HepG2 (cell line): ENCODE data around the gene ATP8A2. TPM values are rescaled to one million over a fixed set of nuclear protein-coding genes. Genes with fewer than 3 reads are reported as not detected.

Experiments
- ATAC-seq: fragments of 200-7000 bp; cut with Tn5 transposase; 3 replicates; pipeline ENCODE4 v1.9.1; 2020; ENCODE audit warnings: mild to moderate bottlenecking, moderate library complexity
- BruUV-seq: library from RNA; stranded (reverse); fragments of 400-500 nt; replicated peaks from 2 replicates; lab custom pipeline; 2021; lab: Mats Ljungman, UMichigan
- CTCF ChIA-PET: fragments of 300-600 bp; formaldehyde crosslinking; extraction: SDS; loops from one replicate; lab custom pipeline; 2021; ENCODE audit warnings: low total read pairs, inconsistent platforms, low intra/inter-chr PET ratio; lab: Yijun Ruan, JAX
- POLR2A ChIA-PET: fragments of 350-600 bp; sonication (Branson Sonifier 250); formaldehyde crosslinking; loops from one replicate; lab custom pipeline; 2020; ENCODE audit warnings: antibody characterized with exemption, inconsistent platforms; lab: Yijun Ruan, JAX
- DNase-seq: peaks from one replicate; pipeline ENCODE4 v3.0.0-alpha.2; 2015; ENCODE audit warnings: low spot score
- FAIRE-seq: peaks from 3 replicates; lab custom pipeline; 2011; peaks lifted over from hg19 to GRCh38; lab: Jason Lieb, UNC
- H2AFZ ChIP-seq: one replicate; pipeline ENCODE4 v1.6.1; 2011; ENCODE audit warnings: low read length, inconsistent platforms
- H3K27ac ChIP-seq: fragments of 300-600 bp; 3 replicates; pipeline ENCODE4 v1.8.0; 2011; ENCODE audit warnings: mixed run types, mild to moderate bottlenecking, mixed read lengths, low read length, inconsistent platforms; ENCODE audit not compliant: insufficient read depth; ENCODE audit errors: extremely low read length
- H3K27me3 ChIP-seq, 2 experiments: fragments of 200-600 bp in 1 of 2; 2 replicates in 1 of 2; 3 replicates in 1 of 2; pipeline versions ENCODE4 v1.6.0 to v1.8.0; 2011; ENCODE audit warnings: low read length in 2 of 2, mild to moderate bottlenecking in 2 of 2, moderate library complexity in 2 of 2, inconsistent platforms in 1 of 2; ENCODE audit not compliant: insufficient read depth in 2 of 2, control insufficient read depth in 1 of 2
- H3K36me3 ChIP-seq, 2 experiments: fragments of 200-600 bp in 1 of 2; replicated peaks in 1 of 2; 2 replicates in 1 of 2; 3 replicates in 1 of 2; pipeline versions ENCODE4 v1.5.1 to v1.8.0; 2011; ENCODE audit warnings: low read length in 2 of 2, inconsistent platforms in 1 of 2; ENCODE audit not compliant: insufficient read depth in 2 of 2, control insufficient read depth in 1 of 2
- H3K4me1 ChIP-seq: 2 replicates; pipeline ENCODE4 v1.5.1; 2012; ENCODE audit warnings: low read length, inconsistent platforms; ENCODE audit not compliant: insufficient read depth
- H3K4me2 ChIP-seq: 2 replicates; pipeline ENCODE4 v1.6.0; 2011; ENCODE audit warnings: low read depth, low read length, inconsistent platforms
- H3K4me3 ChIP-seq, 3 experiments: fragments of 200-600 bp in 1 of 3; sonication (generic), shearing (Covaris generic) in 1 of 3; replicated peaks in 1 of 3; 2 replicates each; pipeline ENCODE4 v1.5.1; 2011 to 2016; ENCODE audit warnings: low read length in 3 of 3, inconsistent platforms in 2 of 3, low read depth in 2 of 3, mild to moderate bottlenecking in 2 of 3, control low read depth in 1 of 3, mixed read lengths in 1 of 3; ENCODE audit not compliant: insufficient read depth in 1 of 3
- H3K79me2 ChIP-seq: one replicate; pipeline ENCODE4 v1.6.1; 2011; ENCODE audit warnings: low read length, inconsistent platforms; ENCODE audit not compliant: insufficient read depth
- H3K9ac ChIP-seq: 2 replicates; pipeline ENCODE4 v1.6.0; 2011; ENCODE audit warnings: mild to moderate bottlenecking, low read depth, low read length, inconsistent platforms; ENCODE audit not compliant: insufficient read depth
- H3K9me3 ChIP-seq: 2 replicates; pipeline ENCODE4 v1.5.1; 2012; ENCODE audit warnings: mild to moderate bottlenecking, low read length
- H4K20me1 ChIP-seq: 2 replicates; pipeline ENCODE4 v1.6.0; 2011; ENCODE audit warnings: inconsistent platforms, mild to moderate bottlenecking, low read length, moderate library complexity; ENCODE audit not compliant: insufficient read depth
- EP300 ChIP-seq, 3 experiments: sonication (generic) in 1 of 3; formaldehyde crosslinking in 1 of 3; IDR thresholded peaks; 2 replicates each; pipeline versions ENCODE4 v1.5.1 to v1.6.1; 2011 to 2020; ENCODE audit warnings: low read depth in 2 of 3, low read length in 2 of 3, borderline replicate concordance in 1 of 3, improper control_type of control experiment in 1 of 3, mild to moderate bottlenecking in 1 of 3, missing genetic modification reagents in 1 of 3, moderate library complexity in 1 of 3
- GABPB1 ChIP-seq: IDR thresholded peaks from 2 replicates; pipeline ENCODE4 v1.6.1; 2016; ENCODE audit warnings: mild to moderate bottlenecking, missing genetic modification reagents, moderate library complexity, missing compliant biosample characterization
- JUND ChIP-seq: sonication (generic); formaldehyde crosslinking; IDR thresholded peaks from 2 replicates; pipeline ENCODE4 v1.8.0; 2022; ENCODE audit warnings: mild to moderate bottlenecking, missing genetic modification reagents
- MAFK ChIP-seq, 2 experiments: IDR thresholded peaks in 1 of 2; conservative IDR thresholded peaks in 1 of 2; 2 replicates each; pipeline ENCODE4 v1.6.1; 2011; ENCODE audit warnings: improper control_type of control experiment in 2 of 2, low read length in 2 of 2
- MBD4 ChIP-seq: IDR thresholded peaks from 2 replicates; pipeline ENCODE4 v1.6.1; 2012; ENCODE audit warnings: low read length, inconsistent platforms, borderline replicate concordance
- ZNF329 ChIP-seq: sonication (generic); formaldehyde crosslinking; IDR thresholded peaks from 2 replicates; pipeline ENCODE4 v1.9.0; 2021; ENCODE audit warnings: low read depth, mild to moderate bottlenecking, missing genetic modification reagents
- WGBS: methylation state at CpG from one replicate; pipeline ENCODE4 v1.1.6; 2017; ENCODE audit warnings: low lambda C conversion rate; 5-methylcytosine and 5-hydroxymethylcytosine counted together
- in situ Hi-C: cut with HindIII; loops from 2 replicates; pipeline ENCODE4 v1.10.0; 2017; ENCODE audit warnings: low pct_unique_long_range_greater_than_20kb; ENCODE audit not compliant: extremely low pct_ligation_motif_present
- intact Hi-C: fragments of 100-400 bp; cut with micrococcal nuclease; formaldehyde crosslinking; loops from one replicate; pipeline ENCODE4 v1.10.0; 2022; ENCODE audit not compliant: unreplicated experiment
- polyA plus RNA-seq, 8 experiments: library from polyadenylated mRNA; depleted of rRNA in 3 of 8; stranded (reverse) in 7 of 8; unstranded in 1 of 8; fragments of >200 nt; fragmentation: Illumina TruSeq in 4 of 8; extraction: Trizol in 4 of 8; gene quantifications; 2 replicates each; pipeline versions ENCODE4 v1.2.1 to v1.2.3, GENCODE V29; 2011 to 2016; ENCODE audit warnings: low read depth in 4 of 8, missing spikeins in 1 of 8, mixed read lengths in 1 of 8; ENCODE audit not compliant: insufficient read depth in 1 of 8
- total RNA-seq, 5 experiments: library from RNA; depleted of rRNA; stranded (reverse); fragments of >200 nt; fragmentation: Illumina TruSeq; extraction: Trizol; gene quantifications; 2 replicates each; pipeline ENCODE4 v1.2.3, GENCODE V29; 2016; ENCODE audit warnings: low read depth in 1 of 5
- TF ChIP-seq, protein P1 (sequence below): sonication (generic); formaldehyde crosslinking; IDR thresholded peaks from 2 replicates; pipeline ENCODE4 v1.5.0; 2020; ENCODE audit warnings: mild to moderate bottlenecking, missing genetic modification reagents, moderate library complexity
- TF ChIP-seq, protein P2 (sequence below): sonication (generic); formaldehyde crosslinking; IDR thresholded peaks from 2 replicates; pipeline ENCODE4 v1.4.0; 2020; ENCODE audit warnings: missing genetic modification reagents
- TF ChIP-seq, protein P3 (sequence below): IDR thresholded peaks from 2 replicates; pipeline ENCODE4 v1.6.1; 2016; ENCODE audit warnings: low read depth, control low read depth
- TF ChIP-seq, protein P4 (sequence below): sonication (generic); formaldehyde crosslinking; conservative IDR thresholded peaks from 2 replicates; pipeline ENCODE4 v1.4.0; 2020; ENCODE audit warnings: missing genetic modification reagents

The ATP8A2 gene
- total and polyA plus RNA-seq, 2 of the 13 experiments (the other 11 are each of a cell fraction or from before 2014, with no cell fraction given) = 0.09 TPM; not detected in 1

DNA sequence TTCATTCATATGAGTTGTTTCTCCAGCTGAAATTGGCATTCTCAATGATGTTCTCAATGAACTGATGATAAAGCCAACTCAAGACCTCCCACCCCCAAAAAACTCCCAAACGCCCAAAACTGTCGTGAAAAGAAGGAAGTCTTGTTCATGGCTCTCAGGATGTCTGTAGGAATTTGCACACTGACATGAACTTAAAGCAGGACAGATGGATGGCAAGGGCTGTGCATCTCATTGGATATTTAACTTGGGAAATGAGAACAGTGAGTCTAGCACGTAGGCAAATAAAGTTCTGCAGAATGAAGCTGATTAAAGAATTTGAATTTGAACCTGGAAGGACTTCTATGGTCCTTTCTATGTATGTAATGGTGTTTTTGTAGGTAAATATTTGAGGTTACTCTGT lies 374.4 kb downstream of the ATP8A2 start (continued):
- TF ChIP-seq, protein P1, sequence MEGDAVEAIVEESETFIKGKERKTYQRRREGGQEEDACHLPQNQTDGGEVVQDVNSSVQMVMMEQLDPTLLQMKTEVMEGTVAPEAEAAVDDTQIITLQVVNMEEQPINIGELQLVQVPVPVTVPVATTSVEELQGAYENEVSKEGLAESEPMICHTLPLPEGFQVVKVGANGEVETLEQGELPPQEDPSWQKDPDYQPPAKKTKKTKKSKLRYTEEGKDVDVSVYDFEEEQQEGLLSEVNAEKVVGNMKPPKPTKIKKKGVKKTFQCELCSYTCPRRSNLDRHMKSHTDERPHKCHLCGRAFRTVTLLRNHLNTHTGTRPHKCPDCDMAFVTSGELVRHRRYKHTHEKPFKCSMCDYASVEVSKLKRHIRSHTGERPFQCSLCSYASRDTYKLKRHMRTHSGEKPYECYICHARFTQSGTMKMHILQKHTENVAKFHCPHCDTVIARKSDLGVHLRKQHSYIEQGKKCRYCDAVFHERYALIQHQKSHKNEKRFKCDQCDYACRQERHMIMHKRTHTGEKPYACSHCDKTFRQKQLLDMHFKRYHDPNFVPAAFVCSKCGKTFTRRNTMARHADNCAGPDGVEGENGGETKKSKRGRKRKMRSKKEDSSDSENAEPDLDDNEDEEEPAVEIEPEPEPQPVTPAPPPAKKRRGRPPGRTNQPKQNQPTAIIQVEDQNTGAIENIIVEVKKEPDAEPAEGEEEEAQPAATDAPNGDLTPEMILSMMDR (CRISPR knock-in tag) = no peak
- TF ChIP-seq MBD4 = no peak

DNA sequence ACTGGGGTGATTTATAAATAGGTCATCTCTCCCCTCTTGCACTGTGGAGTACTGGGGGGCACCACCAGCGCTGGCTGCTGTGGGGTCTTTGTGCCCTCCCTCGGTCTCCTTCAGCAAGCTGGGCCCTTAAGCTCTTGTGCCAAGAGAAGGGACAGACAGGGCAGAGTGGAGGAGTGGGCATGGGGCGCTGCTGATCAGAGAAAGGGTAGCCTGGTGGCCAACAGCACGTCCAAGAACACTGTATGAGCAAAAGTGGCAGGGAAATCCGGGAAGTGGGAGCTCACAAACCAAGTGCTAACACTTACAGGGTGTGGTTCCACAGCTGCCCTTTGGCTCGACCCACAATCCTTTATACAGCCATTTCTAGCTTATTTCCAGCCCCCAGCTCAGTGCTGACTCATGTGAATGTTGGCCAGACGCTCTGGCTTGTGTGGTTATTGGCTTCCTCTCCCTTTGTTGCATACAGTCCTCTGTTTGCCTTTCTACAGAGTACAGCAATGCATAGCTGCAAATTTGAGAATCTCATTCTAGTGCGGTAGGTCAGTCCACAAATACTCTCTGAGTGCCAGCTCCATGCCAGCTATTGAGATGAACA lies 381.3 kb downstream of the ATP8A2 start:
- in situ Hi-C loops (no loop called here), intact Hi-C loops (no loop called here)
- Histone ChIP-seq H3K79me2 (no peaks in the 10 kb centered on the region), H3K9ac (no peak overlapping the region), H3K4me1 (no peaks in the 10 kb centered on the region), H4K20me1 (no peaks in the 10 kb centered on the region), H3K36me3 (no peaks in the 10 kb centered on the region)
- WGBS = 1% methylated on average over 7 of the region's 8 CpGs
- TF ChIP-seq EP300 (IDR thresholded peaks at IDR 0.05; ENCODE audit: low read depth in 2 of 2, low read length in 2 of 2) = no peak
- TF ChIP-seq EP300 (CRISPR knock-in tag; IDR thresholded peaks at IDR 0.05; ENCODE audit: borderline replicate concordance) = no peak
- peak in 1 of 2 experiments; percentile 4; a peak in 1 of 4 replicates for TF ChIP-seq MAFK (conservative IDR thresholded peaks at IDR 0.05 in 1 of 2, IDR thresholded peaks at IDR 0.05 in 1 of 2; ENCODE audit: low read length in 2 of 2)
- TF ChIP-seq GABPB1 (CRISPR knock-in tag) = no peak
- TF ChIP-seq, protein P2, sequence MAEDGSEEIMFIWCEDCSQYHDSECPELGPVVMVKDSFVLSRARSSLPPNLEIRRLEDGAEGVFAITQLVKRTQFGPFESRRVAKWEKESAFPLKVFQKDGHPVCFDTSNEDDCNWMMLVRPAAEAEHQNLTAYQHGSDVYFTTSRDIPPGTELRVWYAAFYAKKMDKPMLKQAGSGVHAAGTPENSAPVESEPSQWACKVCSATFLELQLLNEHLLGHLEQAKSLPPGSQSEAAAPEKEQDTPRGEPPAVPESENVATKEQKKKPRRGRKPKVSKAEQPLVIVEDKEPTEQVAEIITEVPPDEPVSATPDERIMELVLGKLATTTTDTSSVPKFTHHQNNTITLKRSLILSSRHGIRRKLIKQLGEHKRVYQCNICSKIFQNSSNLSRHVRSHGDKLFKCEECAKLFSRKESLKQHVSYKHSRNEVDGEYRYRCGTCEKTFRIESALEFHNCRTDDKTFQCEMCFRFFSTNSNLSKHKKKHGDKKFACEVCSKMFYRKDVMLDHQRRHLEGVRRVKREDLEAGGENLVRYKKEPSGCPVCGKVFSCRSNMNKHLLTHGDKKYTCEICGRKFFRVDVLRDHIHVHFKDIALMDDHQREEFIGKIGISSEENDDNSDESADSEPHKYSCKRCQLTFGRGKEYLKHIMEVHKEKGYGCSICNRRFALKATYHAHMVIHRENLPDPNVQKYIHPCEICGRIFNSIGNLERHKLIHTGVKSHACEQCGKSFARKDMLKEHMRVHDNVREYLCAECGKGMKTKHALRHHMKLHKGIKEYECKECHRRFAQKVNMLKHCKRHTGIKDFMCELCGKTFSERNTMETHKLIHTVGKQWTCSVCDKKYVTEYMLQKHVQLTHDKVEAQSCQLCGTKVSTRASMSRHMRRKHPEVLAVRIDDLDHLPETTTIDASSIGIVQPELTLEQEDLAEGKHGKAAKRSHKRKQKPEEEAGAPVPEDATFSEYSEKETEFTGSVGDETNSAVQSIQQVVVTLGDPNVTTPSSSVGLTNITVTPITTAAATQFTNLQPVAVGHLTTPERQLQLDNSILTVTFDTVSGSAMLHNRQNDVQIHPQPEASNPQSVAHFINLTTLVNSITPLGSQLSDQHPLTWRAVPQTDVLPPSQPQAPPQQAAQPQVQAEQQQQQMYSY = no peak
- TF ChIP-seq ZNF329 (CRISPR knock-in tag) = no peak
- TF ChIP-seq JUND (CRISPR knock-in tag) = no peak
- TF ChIP-seq, protein P3, sequence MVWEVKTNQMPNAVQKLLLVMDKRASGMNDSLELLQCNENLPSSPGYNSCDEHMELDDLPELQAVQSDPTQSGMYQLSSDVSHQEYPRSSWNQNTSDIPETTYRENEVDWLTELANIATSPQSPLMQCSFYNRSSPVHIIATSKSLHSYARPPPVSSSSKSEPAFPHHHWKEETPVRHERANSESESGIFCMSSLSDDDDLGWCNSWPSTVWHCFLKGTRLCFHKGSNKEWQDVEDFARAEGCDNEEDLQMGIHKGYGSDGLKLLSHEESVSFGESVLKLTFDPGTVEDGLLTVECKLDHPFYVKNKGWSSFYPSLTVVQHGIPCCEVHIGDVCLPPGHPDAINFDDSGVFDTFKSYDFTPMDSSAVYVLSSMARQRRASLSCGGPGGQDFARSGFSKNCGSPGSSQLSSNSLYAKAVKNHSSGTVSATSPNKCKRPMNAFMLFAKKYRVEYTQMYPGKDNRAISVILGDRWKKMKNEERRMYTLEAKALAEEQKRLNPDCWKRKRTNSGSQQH = no peak
- TF ChIP-seq, protein P4, sequence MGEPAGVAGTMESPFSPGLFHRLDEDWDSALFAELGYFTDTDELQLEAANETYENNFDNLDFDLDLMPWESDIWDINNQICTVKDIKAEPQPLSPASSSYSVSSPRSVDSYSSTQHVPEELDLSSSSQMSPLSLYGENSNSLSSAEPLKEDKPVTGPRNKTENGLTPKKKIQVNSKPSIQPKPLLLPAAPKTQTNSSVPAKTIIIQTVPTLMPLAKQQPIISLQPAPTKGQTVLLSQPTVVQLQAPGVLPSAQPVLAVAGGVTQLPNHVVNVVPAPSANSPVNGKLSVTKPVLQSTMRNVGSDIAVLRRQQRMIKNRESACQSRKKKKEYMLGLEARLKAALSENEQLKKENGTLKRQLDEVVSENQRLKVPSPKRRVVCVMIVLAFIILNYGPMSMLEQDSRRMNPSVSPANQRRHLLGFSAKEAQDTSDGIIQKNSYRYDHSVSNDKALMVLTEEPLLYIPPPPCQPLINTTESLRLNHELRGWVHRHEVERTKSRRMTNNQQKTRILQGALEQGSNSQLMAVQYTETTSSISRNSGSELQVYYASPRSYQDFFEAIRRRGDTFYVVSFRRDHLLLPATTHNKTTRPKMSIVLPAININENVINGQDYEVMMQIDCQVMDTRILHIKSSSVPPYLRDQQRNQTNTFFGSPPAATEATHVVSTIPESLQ (CRISPR knock-in tag) = no peak
- TF ChIP-seq, all 625 proteins: peak for 1
- no peak for FAIRE-seq
- no peak overlapping the region for H2AFZ ChIP-seq
- no peak for DNase-seq
- BruUV-seq = no TSS peak
- POLR2A ChIA-PET = no interaction called here
- H3K27me3 ChIP-seq = peaks cover 0 to 5% of the 10 kb centered on the region in 2 experiments; a peak in 1 of 5 replicates
- no peak overlapping the region for H3K4me2 ChIP-seq
- H3K27ac ChIP-seq = no peak overlapping the region
- ATAC-seq = no peak
- H3K4me3 ChIP-seq = no peak overlapping the region
- H3K9me3 ChIP-seq = no peaks in the 10 kb centered on the region
- CTCF ChIA-PET = no interaction called here
